Spleen (tissue), 11 donors: ENCODE results near the gene PARVG. TPM values are rescaled to one million over a fixed set of nuclear protein-coding genes. Genes with fewer than 3 reads are reported as not detected.

ENCODE experiments used
- DNase-seq: peaks from one replicate; pipeline ENCODE4 v3.0.0-alpha.2; 2020
- H3K27ac ChIP-seq, 8 donors: fragments of 200-600 bp; sonication (generic) in 7 of 8; 1 replicate in 4 of 8; 2 replicates in 4 of 8; pipeline versions ENCODE4 v1.5.0 to v1.8.0; 2016 to 2021; ENCODE audit warnings: inconsistent platforms in 4 of 8, mild to moderate bottlenecking in 4 of 8, moderate library complexity in 1 of 8
- H3K27me3 ChIP-seq, 7 donors: fragments of 200-600 bp; sonication (generic) in 6 of 7; replicated peaks in 1 of 7; 1 replicate in 4 of 7; 2 replicates in 3 of 7; pipeline versions ENCODE4 v1.5.0 to v1.8.0; 2016 to 2021; ENCODE audit warnings: inconsistent platforms in 3 of 7, mild to moderate bottlenecking in 1 of 7
- H3K36me3 ChIP-seq, 6 donors: fragments of 200-600 bp; sonication (generic) in 5 of 6; 1 replicate in 4 of 6; 2 replicates in 2 of 6; pipeline versions ENCODE4 v1.5.0 to v1.8.0; 2016 to 2021; ENCODE audit warnings: inconsistent platforms in 2 of 6
- H3K4me1 ChIP-seq, 6 donors: fragments of 200-600 bp; sonication (generic) in 5 of 6; 1 replicate in 3 of 6; 2 replicates in 3 of 6; pipeline versions ENCODE4 v1.5.0 to v1.8.0; 2016 to 2021; ENCODE audit warnings: inconsistent platforms in 3 of 6
- H3K4me3 ChIP-seq, 8 donors: fragments of 200-600 bp; sonication (generic) in 7 of 8; 1 replicate in 4 of 8; 2 replicates in 4 of 8; pipeline versions ENCODE4 v1.5.0 to v1.8.0; 2016 to 2021; ENCODE audit warnings: inconsistent platforms in 4 of 8, mild to moderate bottlenecking in 4 of 8, moderate library complexity in 2 of 8
- H3K9me3 ChIP-seq, 8 donors: fragments of 200-600 bp; sonication (generic) in 7 of 8; 1 replicate in 4 of 8; 2 replicates in 4 of 8; pipeline versions ENCODE4 v1.5.0 to v1.8.0; 2016 to 2021; ENCODE audit warnings: inconsistent platforms in 4 of 8
- POLR2A ChIP-seq, 3 donors: fragments of 450-650 bp; IDR thresholded peaks; one replicate each; pipeline ENCODE4 v1.5.1; 2017; ENCODE audit warnings: antibody characterized with exemption in 3 of 3, mild to moderate bottlenecking in 1 of 3
- POLR2AphosphoS5 ChIP-seq, 3 donors: sonication (generic); formaldehyde crosslinking; IDR thresholded peaks; one replicate each; pipeline ENCODE4 v1.5.1; 2017; ENCODE audit warnings: antibody characterized with exemption in 3 of 3
- WGBS, 5 donors: extraction: QIAGEN DNeasy Blood & Tissue Kit in 3 of 5; methylation state at CpG; one replicate each; pipeline versions ENCODE4 v1.1.5 to v1.1.7; 2013 to 2018; 5-methylcytosine and 5-hydroxymethylcytosine counted together
- intact Hi-C: fragments of 100-400 bp; cut with DNase I; formaldehyde crosslinking; loops from one replicate; pipeline ENCODE4 v1.15.0; 2023; ENCODE audit warnings: low total_unique reads
- polyA plus RNA-seq, 3 donors: library from polyadenylated mRNA; stranded (reverse); fragments of 200-250 nt; gene quantifications; one replicate each; pipeline ENCODE4 v1.2.1, GENCODE V29; 2013
- total RNA-seq, 7 donors: library from RNA; depleted of rRNA in 3 of 7; stranded (reverse); fragments of >200 nt in 3 of 7; fragmentation: NEBNext Ultra II Directional in 4 of 7; extraction: Animal tissue kit (Norgen Biotek cat#: 25700) in 4 of 7; gene quantifications; one replicate each; pipeline versions ENCODE4 v1.1.0 to v1.2.1, GENCODE V29; 2016 to 2021
- TF ChIP-seq, protein P1 (sequence below), 11 experiments: fragments of 200-600 bp in 7 of 11; fragments of 450-650 bp in 4 of 11; sonication (generic) in 4 of 11; IDR thresholded peaks in 8 of 11; conservative IDR thresholded peaks in 3 of 11; 1 replicate in 7 of 11; 2 replicates in 4 of 11; pipeline versions ENCODE4 v1.4.0 to v1.8.0; 2016 to 2021; ENCODE audit warnings: antibody characterized with exemption in 11 of 11, inconsistent platforms in 4 of 11, mild to moderate bottlenecking in 1 of 11
- donor health status: healthy with polysubstance abuse.
- donor health status: DM: no; HTN: no; CAD: no; lungs with moderate emphysema.
- donor health status: DM: no; HTN: no; CAD: no.
- donor health status: Bipolar disorder and iron deficiency.
- donor health status: healthy.
- donor health status: DM: no; HTN: no; CAD: no.
- donor health status: DM: yes; HTN: yes; CAD: no.

The PARVG gene
- total and polyA plus RNA-seq, 10 donors: 118 to 226 (median 159) TPM

DNA sequence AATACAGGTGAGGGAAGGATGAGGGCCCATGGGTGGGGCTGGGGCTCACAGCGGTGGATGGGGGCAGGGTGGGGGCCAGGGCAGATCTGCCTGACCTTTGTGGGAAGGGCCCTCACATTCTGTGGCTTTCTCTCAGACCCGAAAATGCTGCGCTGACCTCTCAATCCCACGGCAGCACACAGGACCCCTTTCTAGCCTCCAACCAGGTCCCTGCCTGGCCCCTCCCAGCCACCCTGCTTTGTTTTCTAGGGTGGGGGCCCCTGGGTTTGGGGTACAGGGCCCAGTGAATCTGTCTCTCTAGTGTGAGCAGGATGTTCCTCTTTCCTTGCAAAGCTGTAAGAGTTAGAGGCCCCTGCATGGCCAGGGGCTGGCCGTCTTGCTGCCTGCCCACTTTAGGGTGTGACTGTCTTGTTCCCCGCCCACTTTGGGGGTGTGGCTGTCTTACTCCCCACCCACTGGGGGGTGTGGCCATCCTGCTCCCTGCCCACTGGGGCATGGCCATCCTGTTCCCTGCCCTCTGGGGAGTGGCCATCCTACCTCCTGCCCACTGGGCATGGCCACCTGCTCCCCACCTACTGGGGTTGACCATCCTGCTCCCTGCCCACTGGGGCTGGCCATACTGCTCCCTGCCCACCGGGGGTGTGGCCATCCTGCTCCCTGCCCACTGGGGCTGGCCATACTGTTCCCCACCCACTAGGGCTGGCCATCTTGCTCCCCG lies 11.5 kb downstream of the PARVG start:
- H3K4me1 ChIP-seq: peaks cover 0 to 59% (median 30%) of the 10 kb centered on the region in 6 donors
- H3K27ac ChIP-seq: peak overlapping the region in 3 of 8 donors; percentile 22 to 30 (median 28)
- peaks cover 0 to 93% (median 14%) of the 10 kb centered on the region in 6 donors for H3K36me3 ChIP-seq
- peaks cover 0 to 6% (median 0%) of the 10 kb centered on the region in 7 donors for H3K27me3 ChIP-seq
- TF ChIP-seq, protein P1, sequence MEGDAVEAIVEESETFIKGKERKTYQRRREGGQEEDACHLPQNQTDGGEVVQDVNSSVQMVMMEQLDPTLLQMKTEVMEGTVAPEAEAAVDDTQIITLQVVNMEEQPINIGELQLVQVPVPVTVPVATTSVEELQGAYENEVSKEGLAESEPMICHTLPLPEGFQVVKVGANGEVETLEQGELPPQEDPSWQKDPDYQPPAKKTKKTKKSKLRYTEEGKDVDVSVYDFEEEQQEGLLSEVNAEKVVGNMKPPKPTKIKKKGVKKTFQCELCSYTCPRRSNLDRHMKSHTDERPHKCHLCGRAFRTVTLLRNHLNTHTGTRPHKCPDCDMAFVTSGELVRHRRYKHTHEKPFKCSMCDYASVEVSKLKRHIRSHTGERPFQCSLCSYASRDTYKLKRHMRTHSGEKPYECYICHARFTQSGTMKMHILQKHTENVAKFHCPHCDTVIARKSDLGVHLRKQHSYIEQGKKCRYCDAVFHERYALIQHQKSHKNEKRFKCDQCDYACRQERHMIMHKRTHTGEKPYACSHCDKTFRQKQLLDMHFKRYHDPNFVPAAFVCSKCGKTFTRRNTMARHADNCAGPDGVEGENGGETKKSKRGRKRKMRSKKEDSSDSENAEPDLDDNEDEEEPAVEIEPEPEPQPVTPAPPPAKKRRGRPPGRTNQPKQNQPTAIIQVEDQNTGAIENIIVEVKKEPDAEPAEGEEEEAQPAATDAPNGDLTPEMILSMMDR (IDR thresholded peaks at IDR 0.05 in 8 of 11, conservative IDR thresholded peaks at IDR 0.05 in 3 of 11): no peak
- peak in 2 of 3 donors; percentile 37 to 66 for TF ChIP-seq POLR2AphosphoS5 (IDR thresholded peaks at IDR 0.05)
- peak; percentile 88 for DNase-seq
- no peak overlapping the region for H3K4me3 ChIP-seq
- H3K9me3 ChIP-seq: no peaks in the 10 kb centered on the region
- intact Hi-C loops: no loop called here
- WGBS, 5 donors: 67 to 89% (median 80%) methylated on average over 6 to 8 of the region's 8 CpGs

DNA sequence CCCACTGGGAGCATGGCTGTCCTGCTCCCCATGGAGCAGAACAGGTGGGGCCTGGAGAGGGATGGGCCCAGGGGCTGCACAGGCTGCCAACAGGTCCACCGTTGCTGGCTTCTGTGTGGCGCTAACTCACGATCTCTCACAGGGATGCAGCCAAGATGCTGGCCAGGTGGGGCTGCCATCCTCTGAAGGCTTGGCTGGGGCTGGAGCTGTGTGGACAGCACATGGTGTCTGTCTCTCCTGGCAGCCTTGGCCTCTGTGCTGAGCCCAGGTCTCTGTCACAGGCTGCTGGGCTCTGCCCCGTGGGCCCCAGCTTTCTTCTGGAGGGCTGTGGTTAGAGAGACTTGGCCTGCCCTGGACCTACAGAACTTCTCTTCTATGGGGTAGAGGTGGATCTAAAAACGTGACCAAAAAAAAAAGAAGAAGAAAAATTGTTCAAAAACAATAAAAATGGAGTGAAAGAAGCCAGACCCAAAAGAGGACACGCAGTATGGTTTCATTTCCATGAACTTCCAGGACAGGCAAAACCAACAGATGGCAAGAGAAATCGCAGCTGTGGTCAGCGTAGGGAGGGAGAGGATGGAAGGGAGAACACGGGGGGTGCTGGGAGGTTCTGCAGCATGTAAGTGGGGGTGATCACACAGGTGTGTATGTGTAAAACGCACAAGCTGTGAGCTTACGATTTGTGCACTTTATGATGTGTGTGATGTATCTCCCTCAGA lies 12.2 kb downstream of the PARVG start:
- peaks cover 0 to 59% (median 30%) of the 10 kb centered on the region in 6 donors for H3K4me1 ChIP-seq
- peak overlapping the region in 1 of 8 donors; percentile 30 for H3K27ac ChIP-seq
- H3K27me3 ChIP-seq: peaks cover 0 to 6% (median 0%) of the 10 kb centered on the region in 7 donors
- H3K9me3 ChIP-seq: no peaks in the 10 kb centered on the region
- WGBS, 5 donors: 45 to 54% (median 47%) methylated on average over 11 of the region's 11 CpGs
- TF ChIP-seq, protein P1 (IDR thresholded peaks at IDR 0.05 in 8 of 11, conservative IDR thresholded peaks at IDR 0.05 in 3 of 11): no peak
- peak in 1 of 3 donors; percentile 46 for TF ChIP-seq POLR2AphosphoS5 (IDR thresholded peaks at IDR 0.05)
- H3K4me3 ChIP-seq: no peak overlapping the region
- DNase-seq: no peak
- peaks cover 0 to 93% (median 14%) of the 10 kb centered on the region in 6 donors for H3K36me3 ChIP-seq
- intact Hi-C loops: no loop called here

DNA sequence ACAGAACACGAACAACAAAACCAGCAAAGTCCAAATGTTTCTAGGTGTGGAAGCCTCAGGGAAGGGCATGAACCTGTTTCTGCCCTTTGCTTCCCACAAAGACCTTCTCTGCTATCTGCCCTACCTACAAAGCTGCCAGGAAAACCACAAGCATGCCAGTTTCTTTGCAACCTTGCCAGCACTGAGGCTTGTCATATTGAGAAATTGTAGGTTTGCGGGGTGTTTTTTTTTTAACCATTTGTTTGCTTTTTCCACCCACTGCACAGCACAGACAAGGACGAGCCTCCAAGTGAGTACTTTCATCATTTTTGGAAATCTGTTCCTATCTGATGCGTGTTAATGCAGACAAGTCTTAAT lies 12.8 kb downstream of the PARVG start:
- TF ChIP-seq, protein P1 (IDR thresholded peaks at IDR 0.05 in 8 of 11, conservative IDR thresholded peaks at IDR 0.05 in 3 of 11): no peak
- TF ChIP-seq POLR2A (IDR thresholded peaks at IDR 0.05) (no peak), POLR2AphosphoS5 (IDR thresholded peaks at IDR 0.05) (no peak)
- H3K4me3 ChIP-seq: no peak overlapping the region
- intact Hi-C loops: no loop called here
- H3K27me3 ChIP-seq: peaks cover 0 to 6% (median 0%) of the 10 kb centered on the region in 7 donors
- peaks cover 0 to 93% (median 17%) of the 10 kb centered on the region in 6 donors for H3K36me3 ChIP-seq
- no peak overlapping the region for H3K27ac ChIP-seq
- no peak for DNase-seq
- peaks cover 0 to 56% (median 30%) of the 10 kb centered on the region in 6 donors for H3K4me1 ChIP-seq
- WGBS, 5 donors: 36 to 53% (median 44%) methylated on average over 4 of the region's 4 CpGs
- no peaks in the 10 kb centered on the region for H3K9me3 ChIP-seq

DNA sequence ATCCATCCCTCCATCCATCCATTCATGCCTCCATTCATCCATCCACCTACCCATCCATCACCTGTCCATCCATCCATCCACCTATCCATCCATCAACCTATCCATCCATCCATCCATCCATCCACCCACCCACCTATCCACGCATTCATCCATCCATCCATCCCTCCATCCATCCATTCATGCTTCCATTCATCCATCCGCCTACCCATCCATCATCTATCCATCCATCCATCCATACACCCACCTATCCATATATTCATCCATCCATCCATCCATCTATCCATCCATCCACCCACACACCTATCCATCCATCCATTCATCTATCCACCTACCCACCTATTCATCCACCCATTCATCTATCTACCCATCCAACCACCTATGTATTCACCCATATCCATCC lies 13.8 kb downstream of the PARVG start:
- intact Hi-C loops: no loop called here
- peaks cover 0 to 94% (median 23%) of the 10 kb centered on the region in 6 donors for H3K36me3 ChIP-seq
- peaks cover 0 to 6% (median 0%) of the 10 kb centered on the region in 7 donors for H3K27me3 ChIP-seq
- no peak for DNase-seq
- H3K4me1 ChIP-seq: peaks cover 0 to 46% (median 27%) of the 10 kb centered on the region in 6 donors
- 73 to 98% (median 97%) methylated on average over 2 of the region's 2 CpGs for WGBS, 5 donors
- H3K9me3 ChIP-seq: no peaks in the 10 kb centered on the region
- no peak for TF ChIP-seq POLR2AphosphoS5 (IDR thresholded peaks at IDR 0.05)
- TF ChIP-seq, protein P1 (IDR thresholded peaks at IDR 0.05 in 8 of 11, conservative IDR thresholded peaks at IDR 0.05 in 3 of 11): no peak
- no peak for TF ChIP-seq POLR2A (IDR thresholded peaks at IDR 0.05)
- H3K4me3 ChIP-seq: no peak overlapping the region
- H3K27ac ChIP-seq: no peak overlapping the region
